Muscle layer of colon (tissue), 2 donors: ENCODE measurements around the gene PABPC1L.

ENCODE experiments used
- H3K27ac ChIP-seq: one replicate; pipeline ENCODE4 v1.7.0; 2013; ENCODE audit warnings: low read depth, mild to moderate bottlenecking, low read length, moderate library complexity
- H3K27me3 ChIP-seq, 2 donors: one replicate each; pipeline ENCODE4 v1.7.0; 2013; ENCODE audit warnings: low read length in 2 of 2, mild to moderate bottlenecking in 2 of 2; ENCODE audit not compliant: insufficient read depth in 2 of 2, control insufficient read depth in 1 of 2
- H3K36me3 ChIP-seq: one replicate; pipeline ENCODE4 v1.7.0; 2013; ENCODE audit warnings: mild to moderate bottlenecking, low read length; ENCODE audit not compliant: insufficient read depth
- H3K4me1 ChIP-seq: one replicate; pipeline ENCODE4 v1.7.0; 2013; ENCODE audit warnings: mild to moderate bottlenecking, low read length; ENCODE audit not compliant: insufficient read depth
- H3K4me3 ChIP-seq, 2 donors: one replicate each; pipeline ENCODE4 v1.7.0; 2013; ENCODE audit warnings: low read length in 2 of 2, low read depth in 1 of 2, mild to moderate bottlenecking in 1 of 2, moderate library complexity in 1 of 2
- H3K9ac ChIP-seq: one replicate; pipeline ENCODE4 v1.7.0; 2013; ENCODE audit warnings: low read length
- H3K9me3 ChIP-seq: one replicate; pipeline ENCODE4 v1.7.0; 2013; ENCODE audit warnings: mild to moderate bottlenecking, low read length
- donor health status: abdominal sarcoma.
- donor health status: Adenocarcinoma of cecum.

The PABPC1L gene

GRCh38 chr20:44924541-44924940 is 14.7 kb downstream of the PABPC1L start:
- no peak overlapping the region for H3K27ac ChIP-seq
- no peak overlapping the region for H3K4me3 ChIP-seq
- no peaks in the 10 kb centered on the region for H3K9me3 ChIP-seq
- no peak overlapping the region for H3K9ac ChIP-seq
- no peaks in the 10 kb centered on the region for H3K27me3 ChIP-seq
- no peaks in the 10 kb centered on the region for H3K4me1 ChIP-seq
- no peaks in the 10 kb centered on the region for H3K36me3 ChIP-seq

GRCh38 chr20:44928595-44928994 is 18.7 kb downstream of the PABPC1L start:
- no peaks in the 10 kb centered on the region for H3K36me3 ChIP-seq
- H3K4me1 ChIP-seq: no peaks in the 10 kb centered on the region
- no peak overlapping the region for H3K9ac ChIP-seq
- H3K9me3 ChIP-seq: no peaks in the 10 kb centered on the region
- no peak overlapping the region for H3K27ac ChIP-seq
- H3K4me3 ChIP-seq: no peak overlapping the region
- no peaks in the 10 kb centered on the region for H3K27me3 ChIP-seq

- Histone ChIP-seq H3K4me1 (no peaks in the 10 kb centered on the region), H3K27ac (no peak overlapping the region), H3K36me3 (no peaks in the 10 kb centered on the region), H3K4me3 (no peak overlapping the region), H3K9ac (no peak overlapping the region), H3K27me3 (no peaks in the 10 kb centered on the region), H3K9me3 (no peaks in the 10 kb centered on the region)
These were observed 20.8 kb downstream of the PABPC1L start for GRCh38 chr20:44930517-44931168.

GRCh38 chr20:44931911-44932310 is 22.1 kb downstream of the PABPC1L start:
- Histone ChIP-seq H3K36me3 (no peaks in the 10 kb centered on the region), H3K4me3 (no peak overlapping the region), H3K9ac (no peak overlapping the region), H3K9me3 (no peaks in the 10 kb centered on the region), H3K4me1 (no peaks in the 10 kb centered on the region), H3K27ac (no peak overlapping the region), H3K27me3 (no peaks in the 10 kb centered on the region)

- Histone ChIP-seq H3K4me1 (no peaks in the 10 kb centered on the region), H3K9me3 (no peaks in the 10 kb centered on the region), H3K4me3 (no peak overlapping the region), H3K36me3 (no peaks in the 10 kb centered on the region), H3K27me3 (no peaks in the 10 kb centered on the region), H3K27ac (no peak overlapping the region), H3K9ac (no peak overlapping the region)
These were observed 23.1 kb downstream of the PABPC1L start for GRCh38 chr20:44932916-44933315.

- no peak overlapping the region for H3K27ac ChIP-seq
- H3K9ac ChIP-seq: no peak overlapping the region
- no peaks in the 10 kb centered on the region for H3K9me3 ChIP-seq
- H3K27me3 ChIP-seq: no peaks in the 10 kb centered on the region
- H3K4me1 ChIP-seq: no peaks in the 10 kb centered on the region
- H3K4me3 ChIP-seq: no peak overlapping the region
- H3K36me3 ChIP-seq: peaks cover 15% of the 10 kb centered on the region
These were observed 26.6 kb downstream of the PABPC1L start for GRCh38 chr20:44936510-44936909.

- no peak overlapping the region for H3K27ac ChIP-seq
- H3K36me3 ChIP-seq: peaks cover 36% of the 10 kb centered on the region
- no peak overlapping the region for H3K4me3 ChIP-seq
- no peaks in the 10 kb centered on the region for H3K9me3 ChIP-seq
- H3K9ac ChIP-seq: no peak overlapping the region
- no peaks in the 10 kb centered on the region for H3K27me3 ChIP-seq
- H3K4me1 ChIP-seq: no peaks in the 10 kb centered on the region
These were observed 28.8 kb downstream of the PABPC1L start for GRCh38 chr20:44938637-44939036.

GRCh38 chr20:44941120-44941691 is 31.3 kb downstream of the PABPC1L start:
- H3K4me1 ChIP-seq: no peaks in the 10 kb centered on the region
- no peak overlapping the region for H3K27ac ChIP-seq
- H3K9ac ChIP-seq: no peak overlapping the region
- H3K4me3 ChIP-seq: no peak overlapping the region
- no peaks in the 10 kb centered on the region for H3K9me3 ChIP-seq
- peaks cover 54% of the 10 kb centered on the region for H3K36me3 ChIP-seq
- H3K27me3 ChIP-seq: no peaks in the 10 kb centered on the region

- Histone ChIP-seq H3K27ac (no peak overlapping the region), H3K4me1 (no peaks in the 10 kb centered on the region), H3K9ac (no peak overlapping the region), H3K9me3 (no peaks in the 10 kb centered on the region), H3K27me3 (no peaks in the 10 kb centered on the region), H3K4me3 (no peak overlapping the region), H3K36me3 (peaks cover 58% of the 10 kb centered on the region)
These were observed 32.6 kb downstream of the PABPC1L start for GRCh38 chr20:44942264-44942973.

GRCh38 chr20:44943828-44944227 is 34.0 kb downstream of the PABPC1L start:
- no peak overlapping the region for H3K4me3 ChIP-seq
- H3K4me1 ChIP-seq: no peaks in the 10 kb centered on the region
- H3K27ac ChIP-seq: no peak overlapping the region
- H3K9ac ChIP-seq: no peak overlapping the region
- no peaks in the 10 kb centered on the region for H3K9me3 ChIP-seq
- peaks cover 62% of the 10 kb centered on the region for H3K36me3 ChIP-seq
- no peaks in the 10 kb centered on the region for H3K27me3 ChIP-seq

GRCh38 chr20:44945261-44945660 is 35.4 kb downstream of the PABPC1L start:
- Histone ChIP-seq H3K9ac (no peak overlapping the region), H3K4me1 (no peaks in the 10 kb centered on the region), H3K27ac (no peak overlapping the region), H3K27me3 (no peaks in the 10 kb centered on the region), H3K4me3 (no peak overlapping the region), H3K9me3 (no peaks in the 10 kb centered on the region), H3K36me3 (peaks cover 71% of the 10 kb centered on the region)
